ENCODE results near the gene GTF2E1.

GRCh38 chr3:120705884-120706582 is 36.5 kb upstream of the GTF2E1 start:
- TF ChIP-seq CTCF (conservative IDR thresholded peaks at IDR 0.05; ENCODE audit: low read length): no peak
- no peak for TF ChIP-seq EZH2phosphoT487 (IDR thresholded peaks at IDR 0.05; ENCODE audit: borderline replicate concordance, low read depth, low read length)

Measured in OCI-LY7 (cell line).